H9 (cell line): ENCODE measurements around the gene IGSF11. TPM values are rescaled to one million over a fixed set of nuclear protein-coding genes. Genes with fewer than 3 reads are reported as not detected.

Source experiments
- DNase-seq: peaks from one replicate; pipeline ENCODE4 v3.0.0-alpha.2; 2017
- H2AFZ ChIP-seq: one replicate; pipeline ENCODE4 v1.6.1; 2013; ENCODE audit warnings: mild to moderate bottlenecking, low read length, control low read depth, moderate library complexity
- H2AK5ac ChIP-seq: 2 replicates; pipeline ENCODE4 v1.6.1; 2013; ENCODE audit warnings: low read length, control low read depth, mixed read lengths; ENCODE audit not compliant: insufficient read length
- H2BK120ac ChIP-seq: one replicate; pipeline ENCODE4 v1.6.1; 2013; ENCODE audit warnings: low read depth, mild to moderate bottlenecking, low read length, control low read depth, inconsistent platforms; ENCODE audit not compliant: poor library complexity, severe bottlenecking
- H2BK12ac ChIP-seq: 2 replicates; pipeline ENCODE4 v1.6.1; 2013; ENCODE audit warnings: low read length, control low read depth, mixed read lengths, low read depth; ENCODE audit not compliant: insufficient read length
- H2BK15ac ChIP-seq: 2 replicates; pipeline ENCODE4 v1.6.1; 2013; ENCODE audit warnings: low read depth, low read length, control low read depth
- H2BK20ac ChIP-seq: one replicate; pipeline ENCODE4 v1.6.1; 2013; ENCODE audit warnings: low read depth, mild to moderate bottlenecking, low read length, control low read depth, inconsistent platforms; ENCODE audit not compliant: poor library complexity, severe bottlenecking
- H2BK5ac ChIP-seq: 2 replicates; pipeline ENCODE4 v1.6.1; 2013; ENCODE audit warnings: low read length, control low read depth, mixed read lengths; ENCODE audit not compliant: insufficient read length
- H3K14ac ChIP-seq: 2 replicates; pipeline ENCODE4 v1.6.1; 2013; ENCODE audit warnings: low read length, control low read depth; ENCODE audit not compliant: insufficient read depth
- H3K18ac ChIP-seq: 2 replicates; pipeline ENCODE4 v1.6.1; 2013; ENCODE audit warnings: low read depth, mild to moderate bottlenecking, mixed read lengths, low read length, control low read depth; ENCODE audit not compliant: insufficient read length
- H3K23ac ChIP-seq: 2 replicates; pipeline ENCODE4 v1.6.1; 2013; ENCODE audit warnings: low read length, control low read depth, mixed read lengths, low read depth; ENCODE audit not compliant: insufficient read length
- H3K23me2 ChIP-seq: 2 replicates; pipeline ENCODE4 v1.6.1; 2013; ENCODE audit warnings: low read depth, mild to moderate bottlenecking, mixed read lengths, low read length, control low read depth; ENCODE audit not compliant: insufficient read length, poor library complexity, severe bottlenecking
- H3K27ac ChIP-seq: 2 replicates; pipeline ENCODE4 v1.5.1; 2013; ENCODE audit warnings: low read length, control low read depth, mixed read lengths, low read depth; ENCODE audit not compliant: insufficient read length
- H3K27me3 ChIP-seq: 2 replicates; pipeline ENCODE4 v1.6.1; 2013; ENCODE audit warnings: low read length, control low read depth, inconsistent platforms; ENCODE audit not compliant: insufficient read depth
- H3K4ac ChIP-seq: 2 replicates; pipeline ENCODE4 v1.6.1; 2013; ENCODE audit warnings: low read depth, mild to moderate bottlenecking, control low read depth, inconsistent platforms, low read length, moderate library complexity
- H3K4me1 ChIP-seq: 2 replicates; pipeline ENCODE4 v1.6.1; 2013; ENCODE audit warnings: low read length, control low read depth, inconsistent platforms; ENCODE audit not compliant: insufficient read depth
- H3K4me2 ChIP-seq: 2 replicates; pipeline ENCODE4 v1.6.1; 2013; ENCODE audit warnings: low read length, control low read depth, mixed read lengths; ENCODE audit not compliant: insufficient read length, insufficient read depth
- H3K56ac ChIP-seq: 2 replicates; pipeline ENCODE4 v1.6.1; 2013; ENCODE audit warnings: low read depth, mild to moderate bottlenecking, mixed read lengths, low read length, control low read depth; ENCODE audit not compliant: insufficient read length
- H3K79me1 ChIP-seq: 2 replicates; pipeline ENCODE4 v1.6.1; 2013; ENCODE audit warnings: low read depth, mild to moderate bottlenecking, moderate library complexity, low read length, control low read depth, inconsistent platforms; ENCODE audit not compliant: insufficient read depth, poor library complexity, severe bottlenecking
- H3K79me2 ChIP-seq: 2 replicates; pipeline ENCODE4 v1.6.1; 2013; ENCODE audit warnings: low read length, control low read depth, inconsistent platforms; ENCODE audit not compliant: insufficient read depth
- H3K9ac ChIP-seq: 2 replicates; pipeline ENCODE4 v1.6.1; 2013; ENCODE audit warnings: low read length, control low read depth, mixed read lengths; ENCODE audit not compliant: insufficient read length; ENCODE audit errors: extremely low read depth
- H3K9me3 ChIP-seq: one replicate; pipeline ENCODE4 v1.6.1; 2013; ENCODE audit warnings: low read depth, low read length, inconsistent platforms; ENCODE audit not compliant: control insufficient read depth
- H3T11ph ChIP-seq: one replicate; pipeline ENCODE4 v1.6.1; 2013; ENCODE audit warnings: mild to moderate bottlenecking, low read length, control low read depth, inconsistent platforms
- H4K20me1 ChIP-seq: one replicate; pipeline ENCODE4 v1.6.1; 2013; ENCODE audit not compliant: control insufficient read depth, insufficient read length, insufficient read depth
- H4K5ac ChIP-seq: 2 replicates; pipeline ENCODE4 v1.6.1; 2013; ENCODE audit warnings: low read depth, mild to moderate bottlenecking, mixed read lengths, low read length, control low read depth; ENCODE audit not compliant: insufficient read length
- H4K8ac ChIP-seq: replicated peaks from 2 replicates; pipeline ENCODE4 v1.6.1; 2013; ENCODE audit warnings: low read length, control low read depth, mixed read lengths, low read depth; ENCODE audit not compliant: insufficient read length
- H4K91ac ChIP-seq: 2 replicates; pipeline ENCODE4 v1.6.1; 2013; ENCODE audit warnings: low read depth, mild to moderate bottlenecking, moderate library complexity, mixed read lengths, low read length, control low read depth; ENCODE audit not compliant: insufficient read length
- H3K27ac Mint-ChIP-seq, 3 experiments: 2 replicates in 2 of 3; 3 replicates in 1 of 3; pipeline ENCODE4 v1.8.0; 2020 to 2021; ENCODE audit warnings: mixed read lengths in 3 of 3, mild to moderate bottlenecking in 1 of 3, moderate library complexity in 1 of 3
- H3K27me3 Mint-ChIP-seq: 2 replicates; pipeline ENCODE4 v1.8.0; 2021; ENCODE audit warnings: low read depth, mild to moderate bottlenecking, moderate library complexity, mixed read lengths
- H3K36me3 Mint-ChIP-seq, 3 experiments: 2 replicates in 2 of 3; 3 replicates in 1 of 3; pipeline ENCODE4 v1.8.0; 2020 to 2021; ENCODE audit warnings: low read depth in 3 of 3, mixed read lengths in 3 of 3; ENCODE audit not compliant: insufficient read depth in 1 of 3
- H3K4me1 Mint-ChIP-seq, 2 experiments: 2 replicates each; pipeline ENCODE4 v1.8.0; 2020; ENCODE audit warnings: mixed read lengths in 2 of 2
- H3K4me3 Mint-ChIP-seq, 2 experiments: 2 replicates in 1 of 2; 3 replicates in 1 of 2; pipeline ENCODE4 v1.8.0; 2020 to 2021; ENCODE audit warnings: mild to moderate bottlenecking in 2 of 2, mixed read lengths in 2 of 2, moderate library complexity in 1 of 2
- H3K9me3 Mint-ChIP-seq, 2 experiments: 2 replicates in 1 of 2; 3 replicates in 1 of 2; pipeline ENCODE4 v1.8.0; 2020; ENCODE audit warnings: mild to moderate bottlenecking in 2 of 2, mixed read lengths in 2 of 2, moderate library complexity in 1 of 2
- CTCF ChIP-seq: fragments of 200-600 bp; sonication (generic); conservative IDR thresholded peaks from 3 replicates; pipeline ENCODE4 v1.8.0; 2021; ENCODE audit warnings: antibody characterized with exemption, mild to moderate bottlenecking
- WGBS: extraction: QIAGEN DNeasy Blood & Tissue Kit; methylation state at CpG from one replicate; pipeline ENCODE4 v1.1.7; 2013; ENCODE audit warnings: missing lambda C conversion rate, low lambda C conversion rate, mixed read lengths; ENCODE audit not compliant: insufficient read length; ENCODE audit errors: extremely low coverage; 5-methylcytosine and 5-hydroxymethylcytosine counted together
- total RNA-seq: library from RNA; stranded (reverse); gene quantifications from 2 replicates; pipeline ENCODE4 v1.2.1, GENCODE V29; 2021

Gene IGSF11
- total RNA-seq, 1 experiment from 2014 or later, result 1.6 TPM

GRCh38 chr3:119044593-119044992 lies 9.9 kb upstream of the IGSF11 start:
- Histone ChIP-seq H3K23ac (no peak overlapping the region), H4K20me1 (no peaks in the 10 kb centered on the region), H3K9ac (no peak overlapping the region), H2AK5ac (no peak overlapping the region), H2BK15ac (no peak overlapping the region), H3K27ac (no peak overlapping the region), H3K4me1 (no peaks in the 10 kb centered on the region), H3T11ph (no peak overlapping the region), H3K18ac (no peak overlapping the region), H3K4ac (no peak overlapping the region), H4K8ac (no peak overlapping the region), H4K91ac (no peak overlapping the region), H2BK5ac (no peak overlapping the region), H3K56ac (no peak overlapping the region), H3K79me1 (no peaks in the 10 kb centered on the region), H3K23me2 (no peaks in the 10 kb centered on the region), H2BK12ac (no peak overlapping the region), H4K5ac (no peak overlapping the region), H2BK120ac (no peak overlapping the region), H3K27me3 (no peaks in the 10 kb centered on the region), H2AFZ (no peak overlapping the region), H3K14ac (no peak overlapping the region), H3K79me2 (no peaks in the 10 kb centered on the region), H2BK20ac (no peak overlapping the region), H3K9me3 (no peaks in the 10 kb centered on the region), H3K4me2 (no peak overlapping the region)
- no peak for DNase-seq
- Mint-ChIP-seq H3K4me1 (peaks cover 6 to 9% of the 10 kb centered on the region in 2 experiments), H3K4me3 (peak overlapping the region in 1 of 2 experiments; percentile 75; a peak in 2 of 5 replicates), H3K27ac (no peak overlapping the region), H3K36me3 (peaks cover 3 to 33% (median 7%) of the 10 kb centered on the region in 3 experiments; a peak in 6 of 7 replicates), H3K27me3 (peaks cover 5% of the 10 kb centered on the region), H3K9me3 (peaks cover 18 to 27% of the 10 kb centered on the region in 2 experiments)
- TF ChIP-seq CTCF, result no peak
- WGBS, result no CpG with 5 or more reads among the region's 2 CpGs
